KOPT-K1 (cell line): Measurements from ENCODE around the gene SPATC1L.

Experiments
- H3K27ac ChIP-seq: fragments of 200-600 bp; sonication (generic); 2 replicates; pipeline ENCODE4 v1.5.1; 2016; ENCODE audit warnings: antibody characterized with exemption, mild to moderate bottlenecking, low read depth, low read length; ENCODE audit not compliant: poor library complexity, severe bottlenecking
- H3K36me3 ChIP-seq: fragments of 200-600 bp; sonication (generic); 2 replicates; pipeline ENCODE4 v1.5.1; 2017; ENCODE audit warnings: antibody characterized with exemption, mild to moderate bottlenecking, low read length, moderate library complexity; ENCODE audit not compliant: insufficient read depth
- H3K9me3 ChIP-seq: fragments of 200-600 bp; sonication (generic); 2 replicates; pipeline ENCODE4 v1.5.1; 2017; ENCODE audit warnings: antibody characterized with exemption, low read length, mild to moderate bottlenecking; ENCODE audit not compliant: insufficient read depth, poor library complexity, severe bottlenecking

The SPATC1L gene

DNA sequence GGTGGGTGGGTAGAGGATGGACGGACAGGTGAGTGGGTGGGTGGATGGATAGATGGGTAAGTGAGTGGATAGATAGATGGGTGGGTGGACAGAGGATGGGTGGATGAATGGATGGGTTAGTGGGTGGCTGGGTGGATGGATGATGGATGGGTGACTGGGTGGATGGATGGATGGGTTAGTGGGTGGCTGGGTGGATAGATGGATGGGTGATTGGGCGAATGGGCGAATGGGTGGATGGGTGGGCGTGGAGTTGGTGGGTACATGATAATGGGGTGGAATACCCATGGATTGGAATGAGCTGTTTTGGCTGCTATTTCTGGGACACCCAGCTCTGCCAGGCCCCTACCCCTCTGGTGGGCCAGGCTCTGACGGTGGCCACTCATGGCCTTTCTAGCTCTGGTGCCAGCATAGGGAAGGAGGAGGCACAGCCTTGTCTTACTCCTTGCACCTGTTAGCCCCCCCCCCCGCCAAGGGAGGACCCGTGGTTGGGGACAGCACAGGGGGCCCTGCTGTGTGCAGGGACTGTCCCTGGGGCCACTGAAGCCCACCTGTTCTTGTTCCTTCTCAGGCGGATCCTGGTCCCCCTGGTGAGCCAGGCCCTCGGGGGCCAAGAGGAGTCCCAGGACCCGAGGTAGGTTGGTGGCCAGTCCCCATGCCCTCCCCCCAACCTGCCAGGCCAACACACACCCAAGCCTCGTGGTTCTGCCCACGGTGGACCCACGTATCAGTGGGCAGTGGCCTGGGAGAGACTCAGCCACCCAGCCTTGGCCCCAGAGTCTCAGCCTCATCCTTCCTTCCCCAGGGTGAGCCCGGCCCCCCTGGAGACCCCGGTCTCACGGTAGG is 60.0 kb downstream of the SPATC1L start:
- no peaks in the 10 kb centered on the region for H3K9me3 ChIP-seq
- H3K27ac ChIP-seq = no peak overlapping the region
- H3K36me3 ChIP-seq = no peaks in the 10 kb centered on the region

- H3K9me3 ChIP-seq = no peaks in the 10 kb centered on the region
- H3K36me3 ChIP-seq = no peaks in the 10 kb centered on the region
- H3K27ac ChIP-seq = no peak overlapping the region
Measured at GRCh38 chr21:46122758-46123683, 61.2 kb downstream of the SPATC1L start.

GRCh38 chr21:46122237-46122671 is 62.0 kb downstream of the SPATC1L start:
- Histone ChIP-seq H3K27ac (no peak overlapping the region), H3K36me3 (no peaks in the 10 kb centered on the region)

DNA sequence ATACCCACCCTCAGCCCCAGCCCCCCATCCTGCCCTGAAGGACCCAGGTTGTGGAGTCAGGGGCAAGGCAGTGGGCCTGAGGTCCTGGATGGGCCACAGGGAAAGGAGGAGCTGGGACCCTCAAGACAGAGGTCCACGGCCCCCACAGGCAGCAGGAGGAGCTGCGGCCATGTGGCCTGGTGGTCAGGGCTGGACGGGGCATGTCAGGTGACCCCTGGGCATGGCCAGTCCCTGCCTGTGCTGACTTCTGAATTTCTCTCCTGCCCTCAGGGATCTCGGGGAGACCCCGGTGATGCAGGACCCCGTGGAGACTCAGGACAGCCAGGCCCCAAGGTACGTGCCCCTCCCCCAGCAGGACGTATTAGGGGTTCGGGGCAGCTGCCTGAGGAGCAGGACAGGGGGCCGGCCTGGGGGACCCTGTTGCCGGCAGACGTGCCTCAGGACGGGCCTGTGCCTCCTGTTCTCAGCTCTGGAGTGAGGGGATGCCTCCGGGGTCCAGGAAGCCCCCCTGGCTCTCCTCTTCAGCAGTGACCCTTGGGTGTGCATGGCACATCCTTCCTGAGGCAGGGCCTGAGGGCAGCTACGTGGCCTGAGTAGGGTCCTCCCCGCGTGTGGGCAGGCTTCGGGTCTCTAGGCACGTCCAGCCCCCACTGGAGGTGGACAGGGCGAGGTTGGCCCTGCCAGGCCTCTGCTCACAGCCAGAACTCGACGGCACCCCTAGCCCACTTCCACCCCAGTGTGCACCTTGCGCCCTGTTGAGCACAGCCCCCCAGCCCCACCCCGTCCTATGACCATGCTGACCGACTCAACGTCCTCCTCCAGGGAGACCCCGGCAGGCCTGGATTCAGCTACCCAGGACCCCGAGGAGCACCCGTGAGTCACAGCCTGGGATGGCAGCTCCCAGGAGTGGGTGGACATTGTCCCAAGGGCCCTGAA is 62.7 kb downstream of the SPATC1L start:
- no peaks in the 10 kb centered on the region for H3K9me3 ChIP-seq
- no peak overlapping the region for H3K27ac ChIP-seq
- no peaks in the 10 kb centered on the region for H3K36me3 ChIP-seq

More at GRCh38 chr21:46122237-46122671, 62.0 kb downstream of the SPATC1L start:
- no peaks in the 10 kb centered on the region for H3K9me3 ChIP-seq

DNA sequence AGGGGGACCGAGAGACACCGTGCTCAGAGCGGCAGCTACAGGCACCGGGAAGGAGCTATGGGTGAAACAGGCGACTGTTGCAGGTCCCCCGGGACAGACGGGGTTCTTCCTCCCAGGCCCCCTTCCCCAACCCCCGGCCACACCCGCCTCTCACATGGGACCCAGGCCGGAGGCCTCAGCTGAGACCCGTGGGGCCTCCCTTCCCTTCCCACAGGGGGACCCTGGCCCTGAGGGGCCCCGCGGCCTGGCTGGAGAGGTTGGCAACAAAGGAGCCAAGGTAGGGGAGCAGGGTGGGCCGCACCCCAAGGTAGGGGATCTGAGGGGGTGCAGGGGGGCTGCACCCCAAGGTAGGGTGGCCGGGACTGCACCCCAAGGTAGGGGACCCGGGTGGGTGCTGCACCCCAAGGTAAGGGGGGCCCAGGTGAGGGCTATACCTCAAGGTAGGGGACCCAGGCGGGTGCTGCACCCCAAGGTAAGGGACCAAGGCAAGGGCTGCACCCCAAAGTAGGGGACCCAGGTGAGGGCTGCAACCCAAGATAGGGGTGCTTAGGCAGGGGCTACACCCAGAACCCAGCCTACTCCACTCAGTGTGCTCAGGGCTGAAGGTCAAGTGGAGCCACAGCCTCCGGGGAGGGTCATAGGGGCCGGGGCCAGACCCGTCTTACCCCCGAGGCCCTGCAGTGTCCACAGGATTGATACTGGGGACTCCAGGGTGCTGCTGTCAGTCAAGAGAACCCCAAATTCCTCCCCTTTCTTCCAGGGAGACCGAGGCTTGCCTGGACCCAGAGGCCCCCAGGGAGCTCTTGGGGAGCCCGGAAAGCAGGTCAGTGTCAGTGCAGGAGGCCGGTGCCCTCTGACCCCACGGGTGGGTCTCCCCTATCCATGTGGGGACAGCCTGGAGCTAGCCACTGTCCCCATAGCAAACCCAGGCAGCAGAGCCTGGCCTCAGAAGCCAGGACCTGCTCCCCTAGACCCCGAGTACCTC is 63.7 kb downstream of the SPATC1L start:
- Histone ChIP-seq H3K9me3 (no peaks in the 10 kb centered on the region), H3K36me3 (no peaks in the 10 kb centered on the region), H3K27ac (no peak overlapping the region)

- Histone ChIP-seq H3K27ac (no peak overlapping the region), H3K36me3 (no peaks in the 10 kb centered on the region), H3K9me3 (peaks cover 5% of the 10 kb centered on the region)
Measured at GRCh38 chr21:46119637-46120271, 64.5 kb downstream of the SPATC1L start.

DNA sequence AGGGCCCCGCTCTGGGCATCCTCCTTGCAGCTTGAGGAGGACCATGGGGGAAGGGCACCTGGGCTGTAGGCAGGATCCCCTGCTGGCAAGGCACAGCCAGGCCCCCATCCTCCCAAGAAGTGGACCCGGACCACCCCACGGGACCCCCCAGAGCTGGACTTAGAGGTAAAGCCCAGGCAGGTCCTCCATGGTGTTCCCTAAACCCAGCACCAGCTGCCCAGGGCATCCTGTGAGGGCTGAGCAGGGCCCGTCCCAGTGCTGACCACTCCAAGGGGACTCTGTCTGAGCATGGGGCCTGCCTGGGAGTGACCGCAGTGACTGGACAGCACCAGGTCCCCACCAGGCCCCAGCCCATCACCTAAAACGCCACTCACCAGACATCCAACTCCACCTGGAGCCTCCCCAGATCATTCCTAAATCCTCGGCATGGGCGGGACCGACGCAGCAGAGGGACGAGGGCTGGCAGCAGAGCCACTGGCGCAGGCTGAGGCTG is 65.1 kb downstream of the SPATC1L start:
- no peak overlapping the region for H3K27ac ChIP-seq

DNA sequence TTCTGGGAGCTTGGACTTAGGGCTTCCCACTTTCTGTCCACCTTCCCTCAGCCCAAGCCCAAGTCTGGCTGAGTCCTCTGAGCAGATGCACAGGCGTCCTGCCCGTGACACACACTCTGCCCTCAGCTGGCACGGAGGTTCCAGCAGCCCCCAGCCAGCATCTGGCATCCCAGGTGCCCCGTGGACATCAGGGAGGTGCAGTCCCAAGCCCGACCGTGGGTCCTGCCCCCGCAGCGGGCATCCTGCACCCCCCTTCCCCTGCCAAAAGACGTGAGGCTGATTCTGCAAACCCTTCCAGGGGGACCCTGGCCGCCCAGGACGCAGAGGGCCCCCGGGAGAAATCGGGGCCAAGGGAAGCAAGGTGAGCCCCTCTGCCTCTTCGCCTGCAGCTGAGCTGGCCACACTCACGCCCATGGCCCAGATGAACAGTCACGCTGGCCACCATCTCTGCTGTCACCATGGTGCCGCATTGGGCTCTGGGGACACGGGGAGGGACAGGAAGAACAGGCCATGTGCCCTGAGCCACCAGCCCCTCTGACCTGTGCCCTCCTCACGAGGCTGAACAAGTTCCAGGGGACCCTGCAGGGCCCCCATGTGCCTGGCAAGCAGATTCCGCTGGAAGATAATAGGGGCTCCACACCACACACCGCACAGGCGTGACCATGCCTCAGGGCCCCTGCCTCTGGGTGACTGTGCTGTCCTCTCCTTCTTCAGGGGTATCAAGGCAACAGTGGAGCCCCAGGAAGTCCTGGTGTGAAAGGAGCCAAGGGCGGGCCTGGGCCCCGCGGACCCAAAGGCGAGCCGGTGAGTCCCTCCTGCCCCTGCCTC is 65.7 kb downstream of the SPATC1L start:
- H3K27ac ChIP-seq = no peak overlapping the region
- no peaks in the 10 kb centered on the region for H3K36me3 ChIP-seq
- peaks cover 5% of the 10 kb centered on the region for H3K9me3 ChIP-seq

More for the DNA sequence above, 65.1 kb downstream of the SPATC1L start:
- Histone ChIP-seq H3K9me3 (peaks cover 5% of the 10 kb centered on the region), H3K36me3 (no peaks in the 10 kb centered on the region)

GRCh38 chr21:46117586-46118315 is 66.5 kb downstream of the SPATC1L start:
- Histone ChIP-seq H3K36me3 (no peaks in the 10 kb centered on the region), H3K27ac (no peak overlapping the region)

DNA sequence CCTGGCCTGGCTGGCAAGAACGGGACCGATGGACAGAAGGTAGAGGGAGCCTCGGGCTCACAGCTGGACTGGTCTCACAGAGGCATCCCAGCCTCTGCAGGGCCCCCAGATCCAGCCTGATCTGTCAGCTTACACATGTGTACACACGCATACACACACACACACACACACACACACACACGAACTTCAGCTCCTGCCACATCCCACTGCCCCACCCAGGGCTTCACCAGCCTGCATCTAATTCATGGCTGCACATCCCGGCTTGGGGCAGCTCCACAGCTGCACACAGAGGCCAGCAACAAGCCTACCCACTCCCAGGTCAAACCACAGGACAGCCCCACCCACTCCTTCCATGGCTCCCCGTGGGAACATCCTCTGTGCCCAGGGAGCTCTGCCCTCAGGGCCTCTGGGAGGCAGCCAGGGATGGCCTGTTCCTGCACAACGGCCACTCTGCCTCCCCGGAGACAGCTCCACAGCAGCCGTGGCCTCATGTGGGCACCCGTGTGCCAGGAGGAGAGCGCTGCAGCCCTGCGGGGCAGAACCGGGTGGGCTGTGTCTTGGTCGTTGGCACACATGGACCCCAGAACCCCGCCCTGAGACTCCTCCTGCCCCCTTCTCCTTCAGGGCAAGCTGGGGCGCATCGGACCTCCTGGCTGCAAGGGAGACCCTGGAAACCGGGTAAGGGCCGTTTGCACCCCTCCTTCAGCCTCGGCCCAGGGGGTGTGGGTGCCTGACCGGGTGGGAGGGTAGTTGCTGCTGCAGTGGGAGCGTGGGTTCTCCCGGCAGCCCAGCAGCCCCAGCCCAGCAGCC is 67.3 kb downstream of the SPATC1L start:
- Histone ChIP-seq H3K27ac (no peak overlapping the region), H3K9me3 (peaks cover 5% of the 10 kb centered on the region), H3K36me3 (no peaks in the 10 kb centered on the region)

More at GRCh38 chr21:46117586-46118315, 66.5 kb downstream of the SPATC1L start:
- peaks cover 5% of the 10 kb centered on the region for H3K9me3 ChIP-seq

DNA sequence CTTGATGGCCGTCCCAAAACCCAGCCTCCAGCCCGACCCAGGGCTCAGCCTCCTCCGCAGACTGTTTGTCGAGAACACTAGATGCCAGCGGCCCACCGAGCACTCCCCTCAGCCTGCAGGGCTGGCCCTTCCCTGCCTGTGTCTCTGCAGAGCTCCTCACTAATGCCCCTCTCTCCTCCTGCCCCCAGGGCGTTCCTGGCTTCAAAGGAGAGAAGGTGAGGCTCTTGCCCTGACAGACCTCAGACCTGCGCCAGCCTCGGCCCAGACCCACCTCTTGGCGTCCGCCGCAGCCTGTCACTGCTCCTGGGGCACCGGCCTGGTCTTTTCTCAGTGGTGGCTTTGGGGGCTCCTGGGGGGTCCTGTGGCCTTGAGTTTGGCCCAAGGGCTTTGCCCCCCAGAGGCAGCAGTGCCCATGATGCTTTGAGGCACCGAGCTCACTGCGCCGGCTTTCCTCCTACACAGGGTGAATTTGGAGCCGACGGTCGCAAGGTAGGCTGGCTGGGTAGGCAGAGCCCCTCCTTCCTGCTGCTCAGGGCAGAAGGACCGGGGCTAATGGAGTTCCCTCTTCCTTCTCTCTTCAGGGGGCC is 68.0 kb downstream of the SPATC1L start:
- Histone ChIP-seq H3K9me3 (peaks cover 5% of the 10 kb centered on the region), H3K36me3 (no peaks in the 10 kb centered on the region), H3K27ac (no peak overlapping the region)
